Panc1 (cell line): Measurements from ENCODE around the gene MROH7. TPM values are rescaled to one million over a fixed set of nuclear protein-coding genes. Genes with fewer than 3 reads are reported as not detected.

Experiments used
- ATAC-seq: fragments of 200-7000 bp; cut with Tn5 transposase; 2 replicates; pipeline ENCODE4 v1.9.1; 2020; ENCODE audit warnings: mild to moderate bottlenecking, moderate library complexity
- BruUV-seq: library from RNA; stranded (reverse); fragments of 400-500 nt; replicated peaks from 2 replicates; lab custom pipeline; 2021; lab: Mats Ljungman, UMichigan
- CTCF ChIA-PET: fragments of 300-600 bp; sonication (Branson Sonifier 250); formaldehyde crosslinking; loops from one replicate; lab custom pipeline; 2022; ENCODE audit warnings: antibody characterized with exemption; lab: Charles Lee
- POLR2A ChIA-PET: fragments of 300-600 bp; sonication (Branson Sonifier 250); formaldehyde crosslinking; loops from one replicate; lab custom pipeline; 2022; ENCODE audit warnings: antibody characterized with exemption; lab: Charles Lee
- DNase-seq: peaks from one replicate; pipeline ENCODE4 v3.0.0-alpha.2; 2010; ENCODE audit warnings: low read depth, low spot score
- H3K27ac ChIP-seq: 2 replicates; pipeline ENCODE4 v1.5.1; 2011; ENCODE audit warnings: mild to moderate bottlenecking, low read length, inconsistent platforms
- H3K27me3 ChIP-seq: fragments of 200-500 bp; sonication (Bioruptor generic); 2 replicates; pipeline ENCODE4 v1.6.0; 2014; ENCODE audit warnings: low read length, inconsistent platforms; ENCODE audit not compliant: control insufficient read depth, insufficient read depth
- H3K36me3 ChIP-seq: fragments of 200-500 bp; sonication (Bioruptor generic); 2 replicates; pipeline ENCODE4 v1.5.1; 2014; ENCODE audit warnings: inconsistent platforms, mild to moderate bottlenecking, low read length, moderate library complexity; ENCODE audit not compliant: control insufficient read depth, insufficient read depth
- H3K4me1 ChIP-seq: 2 replicates; pipeline ENCODE4 v1.5.1; 2011; ENCODE audit warnings: inconsistent platforms, mild to moderate bottlenecking, low read length, moderate library complexity; ENCODE audit not compliant: control insufficient read depth, insufficient read depth
- H3K4me3 ChIP-seq, 2 experiments: 2 replicates each; pipeline ENCODE4 v1.5.1; 2011 to 2012; ENCODE audit warnings: low read depth in 2 of 2, low read length in 2 of 2, mild to moderate bottlenecking in 2 of 2, inconsistent platforms in 1 of 2, moderate library complexity in 1 of 2
- H3K9me3 ChIP-seq: fragments of 200-500 bp; sonication (Bioruptor generic); 2 replicates; pipeline ENCODE4 v1.5.1; 2014; ENCODE audit warnings: low read depth, mild to moderate bottlenecking, inconsistent platforms, low read length, moderate library complexity; ENCODE audit not compliant: control insufficient read depth, insufficient read depth
- POLR2AphosphoS5 ChIP-seq: IDR thresholded peaks from 2 replicates; pipeline ENCODE4 v1.6.1; 2012; ENCODE audit warnings: mild to moderate bottlenecking, low read depth, low read length, moderate library complexity
- SIN3A ChIP-seq: IDR thresholded peaks from 2 replicates; pipeline ENCODE4 v1.6.1; 2012; ENCODE audit warnings: low read depth, mild to moderate bottlenecking, low read length, moderate library complexity, borderline replicate concordance; ENCODE audit not compliant: insufficient read depth
- TCF7L2 ChIP-seq: IDR thresholded peaks from 2 replicates; pipeline ENCODE4 v1.6.1; 2011; ENCODE audit warnings: mild to moderate bottlenecking, low read depth, low read length, inconsistent platforms
- in situ Hi-C: cut with HindIII; loops from 2 replicates; pipeline ENCODE4 v1.10.0; 2016; ENCODE audit warnings: low sequenced_read_pairs, low pct_unique_long_range_greater_than_20kb
- intact Hi-C: fragments of 100-400 bp; cut with micrococcal nuclease; formaldehyde crosslinking; loops from one replicate; pipeline ENCODE4 v1.10.0; 2022; ENCODE audit not compliant: unreplicated experiment
- total RNA-seq: library from RNA; stranded (reverse); gene quantifications from one replicate; pipeline ENCODE4 v1.2.1, GENCODE V29; 2021; ENCODE audit not compliant: unreplicated experiment
- TF ChIP-seq, protein P1 (sequence below): fragments of 450-650 bp; IDR thresholded peaks from 2 replicates; pipeline ENCODE4 v1.5.1; 2017; ENCODE audit warnings: mild to moderate bottlenecking
- TF ChIP-seq, protein P2 (sequence below), 2 experiments: IDR thresholded peaks; 2 replicates each; pipeline ENCODE4 v1.6.1; 2011 to 2012; ENCODE audit warnings: low read depth in 2 of 2, control low read depth in 1 of 2, low read length in 1 of 2, mild to moderate bottlenecking in 1 of 2, moderate library complexity in 1 of 2; ENCODE audit not compliant: insufficient read depth in 1 of 2

The MROH7 gene
- total RNA-seq, 1 experiment from 2014 or later = not detected

DNA sequence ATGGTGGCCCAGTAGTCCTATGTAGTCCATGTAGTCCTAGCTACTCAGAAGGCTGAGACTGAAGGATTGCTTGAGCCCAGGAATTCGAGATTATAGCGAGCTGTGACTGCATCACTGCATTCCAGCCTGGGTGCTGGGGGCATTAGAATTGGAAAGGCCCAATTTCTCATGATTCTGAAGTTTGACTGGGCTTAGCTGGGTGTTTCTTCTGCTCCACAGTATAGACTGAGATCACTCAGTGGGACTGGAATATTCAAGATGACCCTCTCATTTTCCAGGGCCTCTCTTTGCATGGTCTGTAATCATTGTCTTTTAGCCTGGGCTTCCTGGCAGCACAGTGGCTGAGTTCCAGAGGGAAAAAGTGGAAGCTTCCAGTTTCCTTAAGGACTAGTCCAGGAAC is 26.2 kb downstream of the MROH7 start:
- Histone ChIP-seq H3K27ac (no peak overlapping the region), H3K9me3 (no peaks in the 10 kb centered on the region), H3K36me3 (no peaks in the 10 kb centered on the region), H3K27me3 (no peaks in the 10 kb centered on the region), H3K4me3 (no peak overlapping the region), H3K4me1 (no peaks in the 10 kb centered on the region)
- ChIA-PET CTCF (interaction anchor here (0.7 kb wide), 1 partner anchor 285 kb away, joined by 3 read pairs; no protein-coding TSS in a partner anchor), POLR2A (no interaction called here)
- DNase-seq (no peak), ATAC-seq (no peak)
- intact Hi-C loops (no loop called here), in situ Hi-C loops (no loop called here)
- TF ChIP-seq, protein P1, sequence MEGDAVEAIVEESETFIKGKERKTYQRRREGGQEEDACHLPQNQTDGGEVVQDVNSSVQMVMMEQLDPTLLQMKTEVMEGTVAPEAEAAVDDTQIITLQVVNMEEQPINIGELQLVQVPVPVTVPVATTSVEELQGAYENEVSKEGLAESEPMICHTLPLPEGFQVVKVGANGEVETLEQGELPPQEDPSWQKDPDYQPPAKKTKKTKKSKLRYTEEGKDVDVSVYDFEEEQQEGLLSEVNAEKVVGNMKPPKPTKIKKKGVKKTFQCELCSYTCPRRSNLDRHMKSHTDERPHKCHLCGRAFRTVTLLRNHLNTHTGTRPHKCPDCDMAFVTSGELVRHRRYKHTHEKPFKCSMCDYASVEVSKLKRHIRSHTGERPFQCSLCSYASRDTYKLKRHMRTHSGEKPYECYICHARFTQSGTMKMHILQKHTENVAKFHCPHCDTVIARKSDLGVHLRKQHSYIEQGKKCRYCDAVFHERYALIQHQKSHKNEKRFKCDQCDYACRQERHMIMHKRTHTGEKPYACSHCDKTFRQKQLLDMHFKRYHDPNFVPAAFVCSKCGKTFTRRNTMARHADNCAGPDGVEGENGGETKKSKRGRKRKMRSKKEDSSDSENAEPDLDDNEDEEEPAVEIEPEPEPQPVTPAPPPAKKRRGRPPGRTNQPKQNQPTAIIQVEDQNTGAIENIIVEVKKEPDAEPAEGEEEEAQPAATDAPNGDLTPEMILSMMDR = no peak
- no peak for TF ChIP-seq POLR2AphosphoS5
- no peak for TF ChIP-seq SIN3A
- BruUV-seq = no TSS peak

GRCh38 chr1:54668567-54668966 is 27.0 kb downstream of the MROH7 start:
- POLR2A ChIA-PET = no interaction called here
- TF ChIP-seq SIN3A (no peak), TCF7L2 (no peak)
- TF ChIP-seq, protein P2, sequence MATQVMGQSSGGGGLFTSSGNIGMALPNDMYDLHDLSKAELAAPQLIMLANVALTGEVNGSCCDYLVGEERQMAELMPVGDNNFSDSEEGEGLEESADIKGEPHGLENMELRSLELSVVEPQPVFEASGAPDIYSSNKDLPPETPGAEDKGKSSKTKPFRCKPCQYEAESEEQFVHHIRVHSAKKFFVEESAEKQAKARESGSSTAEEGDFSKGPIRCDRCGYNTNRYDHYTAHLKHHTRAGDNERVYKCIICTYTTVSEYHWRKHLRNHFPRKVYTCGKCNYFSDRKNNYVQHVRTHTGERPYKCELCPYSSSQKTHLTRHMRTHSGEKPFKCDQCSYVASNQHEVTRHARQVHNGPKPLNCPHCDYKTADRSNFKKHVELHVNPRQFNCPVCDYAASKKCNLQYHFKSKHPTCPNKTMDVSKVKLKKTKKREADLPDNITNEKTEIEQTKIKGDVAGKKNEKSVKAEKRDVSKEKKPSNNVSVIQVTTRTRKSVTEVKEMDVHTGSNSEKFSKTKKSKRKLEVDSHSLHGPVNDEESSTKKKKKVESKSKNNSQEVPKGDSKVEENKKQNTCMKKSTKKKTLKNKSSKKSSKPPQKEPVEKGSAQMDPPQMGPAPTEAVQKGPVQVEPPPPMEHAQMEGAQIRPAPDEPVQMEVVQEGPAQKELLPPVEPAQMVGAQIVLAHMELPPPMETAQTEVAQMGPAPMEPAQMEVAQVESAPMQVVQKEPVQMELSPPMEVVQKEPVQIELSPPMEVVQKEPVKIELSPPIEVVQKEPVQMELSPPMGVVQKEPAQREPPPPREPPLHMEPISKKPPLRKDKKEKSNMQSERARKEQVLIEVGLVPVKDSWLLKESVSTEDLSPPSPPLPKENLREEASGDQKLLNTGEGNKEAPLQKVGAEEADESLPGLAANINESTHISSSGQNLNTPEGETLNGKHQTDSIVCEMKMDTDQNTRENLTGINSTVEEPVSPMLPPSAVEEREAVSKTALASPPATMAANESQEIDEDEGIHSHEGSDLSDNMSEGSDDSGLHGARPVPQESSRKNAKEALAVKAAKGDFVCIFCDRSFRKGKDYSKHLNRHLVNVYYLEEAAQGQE (IDR thresholded peaks at IDR 0.05; ENCODE audit: insufficient read depth in 1 of 2, low read depth in 2 of 2, low read length in 1 of 2) = no peak
- no peak overlapping the region for H3K4me3 ChIP-seq

DNA sequence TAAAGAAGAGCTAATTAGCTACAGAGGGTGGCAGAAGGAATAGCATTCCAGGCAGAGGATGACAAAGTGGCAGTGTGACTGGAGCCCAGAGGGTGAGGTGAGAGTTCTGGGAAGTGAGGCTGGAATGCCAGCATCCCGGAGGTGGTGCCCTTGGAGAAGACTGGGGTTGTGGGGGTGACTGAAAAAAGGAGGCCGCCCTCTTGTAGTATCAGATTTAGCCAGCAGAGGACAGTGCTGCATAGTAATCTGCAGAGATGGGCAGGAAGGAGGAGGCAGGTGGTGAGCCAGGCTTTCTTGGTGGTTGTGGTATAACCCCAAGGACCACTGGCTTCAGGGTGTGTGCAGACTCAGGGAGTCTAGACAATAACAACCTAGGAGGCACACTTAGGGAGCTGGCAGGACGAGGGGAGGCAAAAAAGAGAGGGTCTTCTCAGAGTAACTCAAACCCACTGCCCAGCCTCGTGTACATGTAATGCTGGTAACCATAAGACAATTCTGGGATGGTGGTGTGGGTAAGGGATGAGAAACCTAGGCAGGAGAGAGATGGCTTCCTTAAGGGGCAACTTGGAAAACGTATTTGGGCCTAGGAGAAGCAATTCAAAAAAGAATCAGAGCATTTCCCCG is 30.5 kb downstream of the MROH7 start:
- Histone ChIP-seq H3K27me3 (no peaks in the 10 kb centered on the region), H3K9me3 (no peaks in the 10 kb centered on the region), H3K4me3 (no peak overlapping the region), H3K27ac (no peak overlapping the region), H3K36me3 (no peaks in the 10 kb centered on the region), H3K4me1 (no peaks in the 10 kb centered on the region)
- ChIA-PET POLR2A (interaction anchor here (0.6 kb wide), 1 partner anchor 265 kb away, joined by 9 read pairs; no protein-coding TSS in a partner anchor), CTCF (interaction anchor here (0.6 to 1.6 kb wide), 2 partner anchors 118 to 119 kb away, joined by 4 to 7 read pairs; no protein-coding TSS in a partner anchor)
- TF ChIP-seq, protein P1 = peak; percentile 97
- no peak for TF ChIP-seq POLR2AphosphoS5
- TF ChIP-seq, protein P2 (IDR thresholded peaks at IDR 0.05; ENCODE audit: insufficient read depth in 1 of 2, low read depth in 2 of 2, low read length in 1 of 2) = no peak
- in situ Hi-C loops = no loop called here
- no TSS peak for BruUV-seq
- DNase-seq (peak; percentile 56), ATAC-seq (peak; percentile 91)
- intact Hi-C loops = loop anchor here (1.0 to 5.0 kb wide), 2 partner anchors 120 to 138 kb away; no protein-coding TSS in a partner anchor

More at GRCh38 chr1:54668567-54668966, 27.0 kb downstream of the MROH7 start:
- no TSS peak for BruUV-seq
- intact Hi-C loops = no loop called here
- in situ Hi-C loops = no loop called here
- Histone ChIP-seq H3K27me3 (no peaks in the 10 kb centered on the region), H3K27ac (no peak overlapping the region), H3K9me3 (no peaks in the 10 kb centered on the region), H3K36me3 (no peaks in the 10 kb centered on the region), H3K4me1 (no peaks in the 10 kb centered on the region)
- no peak for DNase-seq
- CTCF ChIA-PET = no interaction called here
- ATAC-seq = no peak
